22Rv1 (cell line): Measurements from ENCODE around the gene WNK3.

Experiments
- H3K27ac ChIP-seq: fragments of 450-650 bp; 2 replicates; pipeline ENCODE4 v1.5.1; 2017
- CTCF ChIP-seq: fragments of 450-650 bp; IDR thresholded peaks from 2 replicates; pipeline ENCODE4 v1.5.1; 2017; ENCODE audit warnings: mild to moderate bottlenecking
- ZFX ChIP-seq: fragments of 450-650 bp; IDR thresholded peaks from 2 replicates; pipeline ENCODE4 v1.6.1; 2017; ENCODE audit warnings: antibody characterized with exemption, borderline replicate concordance

Gene WNK3

GRCh38 chrX:54238588-54238987, 119.3 kb downstream of the WNK3 start:
- TF ChIP-seq CTCF: no peak
- no peak for TF ChIP-seq ZFX
- H3K27ac ChIP-seq: no peak overlapping the region

- H3K27ac ChIP-seq: no peak overlapping the region
- TF ChIP-seq ZFX (no peak), CTCF (no peak)
Measured at GRCh38 chrX:54237014-54237413, 120.8 kb downstream of the WNK3 start.

- TF ChIP-seq ZFX (no peak), CTCF (no peak)
- no peak overlapping the region for H3K27ac ChIP-seq
Measured at GRCh38 chrX:54230435-54231148, 127.3 kb downstream of the WNK3 start.

GRCh38 chrX:54223581-54223980, 134.3 kb downstream of the WNK3 start:
- TF ChIP-seq CTCF (no peak), ZFX (no peak)
- no peak overlapping the region for H3K27ac ChIP-seq

- H3K27ac ChIP-seq: no peak overlapping the region
- TF ChIP-seq CTCF (no peak), ZFX (no peak)
Measured at GRCh38 chrX:54213603-54214002, 144.2 kb downstream of the WNK3 start.

GRCh38 chrX:54208531-54208930, 149.3 kb downstream of the WNK3 start:
- TF ChIP-seq CTCF (no peak), ZFX (no peak)

GRCh38 chrX:54198262-54198661, 159.6 kb downstream of the WNK3 start:
- H3K27ac ChIP-seq: no peak overlapping the region
- TF ChIP-seq CTCF (no peak), ZFX (no peak)

More at GRCh38 chrX:54208531-54208930, 149.3 kb downstream of the WNK3 start:
- H3K27ac ChIP-seq: no peak overlapping the region
